ENCODE data around the gene A4GALT.

A4GALT gene

GRCh38 chr22:42643634-42644421 lies 76.8 kb downstream of the A4GALT start:
- Histone ChIP-seq H3K27ac (no peak overlapping the region), H3K27me3 (ENCODE audit: insufficient read depth, low read depth, severe bottlenecking) (no peaks in the 10 kb centered on the region), H3K9me3 (ENCODE audit: severe bottlenecking) (no peaks in the 10 kb centered on the region), H3K4me3 (ENCODE audit: low read depth, low read length) (no peak overlapping the region), H3K36me3 (no peaks in the 10 kb centered on the region; the same call in 1 of the 2 replicates)
- no peak for TF ChIP-seq CTCF (IDR thresholded peaks at IDR 0.05; ENCODE audit: low read depth, low read length)
- DNase-seq = no peak

GRCh38 chr22:42642806-42643633 lies 77.7 kb downstream of the A4GALT start:
- TF ChIP-seq CTCF (IDR thresholded peaks at IDR 0.05; ENCODE audit: low read depth, low read length) = no peak
- Histone ChIP-seq H3K27me3 (ENCODE audit: insufficient read depth, low read depth, severe bottlenecking) (no peaks in the 10 kb centered on the region), H3K36me3 (no peaks in the 10 kb centered on the region; the same call in 1 of the 2 replicates), H3K4me3 (ENCODE audit: low read depth, low read length) (no peak overlapping the region), H3K27ac (no peak overlapping the region), H3K9me3 (ENCODE audit: severe bottlenecking) (no peaks in the 10 kb centered on the region)
- no peak for DNase-seq
